ENCODE measurements around the gene STAT4.

STAT4 gene

DNA sequence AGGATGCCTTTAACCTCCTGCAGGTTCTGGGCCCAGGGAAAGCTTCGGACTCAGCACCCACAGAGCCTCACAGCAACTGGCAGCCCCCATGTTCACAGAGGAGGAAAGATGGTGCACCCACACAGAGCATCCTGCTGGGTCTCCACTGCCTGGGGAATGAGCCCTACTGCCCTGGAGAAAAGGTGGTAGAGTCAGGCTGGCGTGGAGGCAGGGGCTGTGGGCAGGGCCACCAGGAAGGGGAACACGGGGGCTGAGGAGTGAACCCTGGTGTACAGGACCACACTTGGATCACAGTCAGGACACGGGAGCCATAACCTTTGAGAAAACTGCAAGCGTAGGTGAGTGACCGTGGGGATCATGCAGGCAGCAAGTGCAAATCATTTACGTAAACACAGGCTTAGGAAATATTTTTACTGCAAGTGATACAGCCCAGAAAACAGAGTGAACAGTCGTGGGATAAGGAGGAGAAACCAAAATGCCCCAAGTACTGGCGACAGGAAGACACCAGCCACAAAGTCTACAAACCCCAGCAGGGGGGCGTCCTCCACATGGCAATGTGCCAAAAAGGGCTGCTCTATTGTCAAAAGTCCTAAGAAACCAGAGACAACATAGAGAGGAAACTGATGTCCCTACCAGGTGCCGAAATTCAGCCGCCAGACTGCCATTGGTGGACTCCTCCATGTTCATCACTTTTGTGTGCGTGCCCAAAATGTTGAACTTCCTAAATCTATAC is 164.4 kb downstream of the STAT4 start:
- no peak for DNase-seq

DNA sequence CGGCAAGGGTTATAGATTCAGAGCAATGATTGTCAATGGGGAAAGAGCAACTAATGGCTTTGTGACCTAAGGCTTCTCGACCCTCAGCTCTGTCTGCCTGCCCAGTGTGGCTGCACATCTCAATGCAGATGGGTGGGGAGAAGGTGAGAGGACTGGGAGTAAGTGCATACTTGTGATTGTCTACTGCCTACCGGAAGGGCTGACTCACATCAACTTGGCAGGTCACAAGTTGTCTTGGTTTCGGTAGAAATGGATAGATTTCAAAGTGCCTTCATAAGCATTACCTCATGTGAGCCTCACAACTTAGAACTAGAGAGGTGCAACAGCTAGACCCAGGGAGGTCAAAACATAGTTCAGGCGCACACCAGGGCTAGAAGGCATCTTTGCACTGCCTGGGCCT is 166.2 kb downstream of the STAT4 start:
- no peak for DNase-seq

DNA sequence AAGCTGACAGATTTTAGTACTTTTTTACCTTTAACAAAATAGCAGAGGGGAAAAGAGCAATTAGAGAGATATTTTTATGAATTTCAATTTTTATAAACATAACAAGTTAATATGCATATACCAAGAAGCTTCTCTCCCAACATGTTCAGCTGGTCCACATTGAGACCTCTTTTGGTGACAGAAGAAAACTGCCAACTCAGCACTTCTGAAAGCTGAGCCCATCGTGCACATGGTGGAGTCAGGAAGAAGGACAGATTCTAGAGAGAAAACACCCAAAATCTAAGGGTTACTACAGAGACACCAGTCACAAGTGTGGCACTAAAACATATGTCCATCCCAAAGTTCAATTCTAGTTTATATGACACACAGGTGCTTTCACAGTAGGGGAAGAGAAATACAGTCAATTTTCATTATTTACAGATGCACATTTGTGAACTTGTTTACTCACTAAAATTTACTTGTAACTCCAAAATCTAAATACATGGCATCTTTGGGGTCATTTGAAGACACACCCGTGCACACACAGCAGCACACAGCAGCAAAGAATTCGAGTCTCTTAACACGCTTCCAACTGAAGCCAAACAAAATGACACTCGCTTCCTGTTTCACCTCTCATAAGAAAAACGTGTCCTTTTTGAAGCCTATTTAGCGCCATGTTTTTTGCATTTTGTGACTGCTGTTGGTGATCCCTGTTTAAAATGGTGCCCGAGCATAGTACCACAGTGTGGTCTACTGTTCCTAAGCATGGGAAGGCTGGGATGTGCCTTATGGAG is 168.3 kb downstream of the STAT4 start:
- no peak for DNase-seq

DNA sequence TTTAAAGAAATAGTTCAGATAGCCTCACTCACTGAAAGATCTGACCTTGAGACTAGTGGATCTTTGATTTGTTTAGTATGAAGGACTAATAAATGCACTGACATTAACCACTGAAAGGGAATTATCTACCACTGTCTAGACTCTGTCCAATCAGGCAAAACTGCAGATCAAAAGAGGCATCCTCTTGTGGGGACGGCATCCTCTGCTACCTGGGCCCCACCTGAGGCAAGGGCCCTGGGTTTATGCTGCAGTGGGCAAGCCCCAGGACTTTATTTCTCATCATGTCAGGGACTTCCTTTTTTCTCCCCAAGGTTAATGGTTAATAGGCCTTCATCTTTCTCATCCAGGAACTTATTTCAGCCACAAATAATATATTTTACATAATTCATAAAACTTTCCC is 169.1 kb downstream of the STAT4 start:
- no peak for DNase-seq

DNA sequence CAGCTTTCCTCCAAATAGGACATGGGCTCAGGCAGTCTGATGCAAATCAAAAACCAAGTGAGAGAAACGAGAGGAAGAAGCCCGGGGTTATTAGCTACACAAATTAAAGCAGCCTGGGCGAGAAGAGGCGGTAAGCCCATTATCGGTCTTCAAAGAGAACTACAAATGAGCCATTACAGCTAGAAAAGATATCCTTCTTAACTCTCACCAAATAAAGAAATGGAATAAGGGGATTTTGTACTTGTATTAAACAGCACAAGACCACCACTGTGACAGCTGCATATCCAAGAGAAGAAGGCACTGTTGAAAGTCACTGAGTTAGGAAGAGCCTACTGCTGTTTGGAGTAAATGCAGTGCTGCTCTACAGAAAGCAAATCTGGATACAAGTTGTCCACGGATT is 169.5 kb downstream of the STAT4 start:
- no peak for DNase-seq

DNA sequence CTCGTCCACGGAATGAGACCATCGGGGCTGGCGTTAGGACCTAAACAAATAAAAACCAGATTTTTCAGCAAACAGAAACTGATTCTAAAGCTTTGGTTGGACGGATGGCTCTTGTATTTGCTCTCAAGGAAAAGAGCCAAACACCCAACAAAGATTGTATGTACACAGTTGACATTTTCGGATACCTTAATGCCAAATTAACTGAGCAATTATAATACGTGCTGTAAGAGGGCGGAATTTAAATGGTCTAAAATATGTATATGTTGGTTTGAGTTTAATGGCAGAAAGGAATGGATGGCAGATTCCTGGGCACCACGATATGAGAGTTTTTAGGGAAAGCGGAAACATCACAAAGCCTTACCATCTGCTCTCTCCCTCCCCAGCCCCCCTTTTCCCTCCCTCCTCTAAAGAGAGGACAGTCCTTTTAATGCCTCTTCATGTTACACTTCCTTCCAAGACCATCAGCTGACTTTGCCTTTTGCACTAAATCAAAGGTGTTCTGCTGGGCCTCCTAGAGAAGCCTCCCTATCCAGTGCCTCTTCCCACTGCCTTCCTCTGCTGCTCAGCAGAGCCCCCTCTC is 170.1 kb downstream of the STAT4 start:
- no peak for DNase-seq

DNA sequence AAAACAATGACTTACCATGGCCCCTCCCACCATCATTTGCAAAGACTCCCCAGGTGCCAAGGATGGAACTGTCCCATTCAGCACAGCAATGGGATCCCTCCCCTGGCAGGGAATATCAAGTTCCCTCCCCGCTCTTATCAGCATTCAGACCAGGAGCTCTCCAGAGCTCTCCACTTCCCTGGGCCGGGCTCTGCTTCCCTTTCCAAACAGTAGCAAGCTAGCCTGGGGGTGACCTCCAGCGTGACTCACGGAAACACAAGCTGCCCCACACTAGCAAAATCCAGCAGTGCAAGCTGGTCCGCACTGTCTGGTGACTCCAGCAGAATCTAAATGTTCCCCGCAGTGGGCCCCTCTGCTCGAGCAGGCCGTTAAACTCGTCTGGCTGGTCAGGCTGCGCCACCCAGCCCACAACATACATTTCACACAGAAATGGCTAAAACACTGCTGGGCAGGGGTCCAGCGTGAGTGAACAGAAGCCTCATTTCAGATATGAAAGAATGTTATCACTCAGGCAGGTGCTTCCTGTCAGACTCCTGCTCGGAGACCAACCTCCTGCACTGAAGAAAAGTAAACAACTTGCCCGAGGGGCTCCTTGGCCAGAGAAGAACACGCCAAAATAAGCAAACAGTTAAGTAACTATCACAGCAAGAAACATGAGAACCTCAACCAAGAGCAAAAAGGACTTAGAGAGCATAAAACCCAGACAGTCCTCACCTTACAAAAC is 170.7 kb downstream of the STAT4 start:
- no peak for DNase-seq

All from CD4-positive, alpha-beta T cell treated with Interleukin-12 subunit alpha and Interleukin-12 subunit beta, for 1 hour (primary cell).